HEK293 (cell line): ENCODE measurements around the gene VAV3.

Experiments
- CTCF ChIA-PET: fragments of 350-600 bp; formaldehyde crosslinking; extraction: SDS; loops from one replicate; lab custom pipeline; 2021; ENCODE audit warnings: antibody characterized with exemption; lab: Yijun Ruan, JAX
- POLR2A ChIA-PET: fragments of 300-600 bp; formaldehyde crosslinking; extraction: SDS; loops from one replicate; lab custom pipeline; 2020; ENCODE audit warnings: antibody characterized with exemption, inconsistent platforms; lab: Yijun Ruan, JAX
- H3K27ac ChIP-seq: fragments of 200-500 bp; sonication (Bioruptor generic); 2 replicates; pipeline ENCODE4 v1.5.1; 2014; ENCODE audit warnings: low read depth, low read length, control low read depth, inconsistent platforms; ENCODE audit errors: extremely low read depth
- H3K36me3 ChIP-seq, 2 experiments: fragments of 200-500 bp in 1 of 2; sonication (Bioruptor generic) in 1 of 2; 1 replicate in 1 of 2; 2 replicates in 1 of 2; pipeline ENCODE4 v1.5.1; 2014 to 2017; ENCODE audit warnings: inconsistent platforms in 2 of 2, low read length in 2 of 2; ENCODE audit not compliant: control insufficient read depth in 2 of 2, insufficient read depth in 1 of 2
- H3K4me1 ChIP-seq: fragments of 200-500 bp; sonication (Bioruptor generic); 2 replicates; pipeline ENCODE4 v1.5.1; 2014; ENCODE audit warnings: mild to moderate bottlenecking, low read length, inconsistent platforms; ENCODE audit not compliant: control insufficient read depth, insufficient read depth
- H3K4me3 ChIP-seq: 2 replicates; pipeline ENCODE4 v1.5.1; 2011; ENCODE audit warnings: low read depth, mild to moderate bottlenecking, control low read depth, low read length, moderate library complexity
- H3K9me3 ChIP-seq: fragments of 200-500 bp; sonication (Bioruptor generic); 2 replicates; pipeline ENCODE4 v1.5.1; 2014; ENCODE audit warnings: low read depth, low read length, inconsistent platforms; ENCODE audit not compliant: control insufficient read depth, insufficient read depth
- ZBTB10 ChIP-seq: fragments of 450-650 bp; formaldehyde crosslinking; IDR thresholded peaks from 2 replicates; pipeline ENCODE4 v1.5.1; 2016; ENCODE audit warnings: missing biosample characterization, missing genetic modification characterization
- ZBTB17 ChIP-seq: fragments of 450-650 bp; formaldehyde crosslinking; IDR thresholded peaks from 2 replicates; pipeline ENCODE4 v1.5.1; 2016; ENCODE audit warnings: missing biosample characterization, missing genetic modification characterization
- ZBTB26 ChIP-seq: fragments of 450-650 bp; formaldehyde crosslinking; optimal IDR thresholded peaks from 2 replicates; pipeline ENCODE3; 2016; ENCODE audit warnings: missing biosample characterization, mild to moderate bottlenecking, missing genetic modification characterization
- ZEB2 ChIP-seq: fragments of 450-650 bp; formaldehyde crosslinking; IDR thresholded peaks from 2 replicates; pipeline ENCODE4 v1.5.1; 2016; ENCODE audit warnings: missing biosample characterization, missing genetic modification characterization
- ZNF23 ChIP-seq: fragments of 450-650 bp; formaldehyde crosslinking; IDR thresholded peaks from 2 replicates; pipeline ENCODE4 v1.5.1; 2016; ENCODE audit warnings: missing biosample characterization, missing genetic modification characterization, borderline replicate concordance
- ZNF354C ChIP-seq: fragments of 450-650 bp; formaldehyde crosslinking; IDR thresholded peaks from 2 replicates; pipeline ENCODE4 v1.5.1; 2016; ENCODE audit warnings: missing biosample characterization, missing genetic modification characterization, low read depth, borderline replicate concordance
- ZNF600 ChIP-seq: fragments of 450-650 bp; formaldehyde crosslinking; IDR thresholded peaks from 2 replicates; pipeline ENCODE4 v1.5.1; 2016; ENCODE audit warnings: missing biosample characterization, missing genetic modification characterization
- ZNF623 ChIP-seq: fragments of 450-650 bp; formaldehyde crosslinking; IDR thresholded peaks from 2 replicates; pipeline ENCODE4 v1.5.1; 2016; ENCODE audit warnings: missing biosample characterization, missing genetic modification characterization
- ZNF670 ChIP-seq: fragments of 450-650 bp; formaldehyde crosslinking; IDR thresholded peaks from 2 replicates; pipeline ENCODE4 v1.5.1; 2016; ENCODE audit warnings: missing biosample characterization, missing genetic modification characterization, low read depth
- ZNF707 ChIP-seq: fragments of 450-650 bp; formaldehyde crosslinking; IDR thresholded peaks from 2 replicates; pipeline ENCODE4 v1.5.1; 2016; ENCODE audit warnings: missing biosample characterization, missing genetic modification characterization
- ZNF76 ChIP-seq: fragments of 450-650 bp; formaldehyde crosslinking; IDR thresholded peaks from 2 replicates; pipeline ENCODE4; 2016; ENCODE audit warnings: low read depth, missing biosample characterization, missing genetic modification characterization, borderline replicate concordance
- ZNF777 ChIP-seq: fragments of 450-650 bp; formaldehyde crosslinking; IDR thresholded peaks from 2 replicates; pipeline ENCODE4 v1.5.1; 2017; ENCODE audit warnings: missing biosample characterization, missing genetic modification characterization, borderline replicate concordance
- ZNF785 ChIP-seq: fragments of 450-650 bp; formaldehyde crosslinking; IDR thresholded peaks from 2 replicates; pipeline ENCODE4 v1.5.1; 2016; ENCODE audit warnings: missing biosample characterization, missing genetic modification characterization
- ZSCAN18 ChIP-seq: fragments of 450-650 bp; formaldehyde crosslinking; IDR thresholded peaks from 2 replicates; pipeline ENCODE4 v1.5.1; 2016; ENCODE audit warnings: missing biosample characterization, missing genetic modification characterization
- TF ChIP-seq, protein P1 (sequence below): fragments of 450-650 bp; formaldehyde crosslinking; IDR thresholded peaks from 2 replicates; pipeline ENCODE4 v1.5.0; 2017; ENCODE audit warnings: missing biosample characterization, missing genetic modification characterization, borderline replicate concordance
- TF ChIP-seq, protein P2 (sequence below): fragments of 450-650 bp; formaldehyde crosslinking; IDR thresholded peaks from 2 replicates; pipeline ENCODE4 v1.5.1; 2016; ENCODE audit warnings: missing biosample characterization, missing genetic modification characterization
- TF ChIP-seq, protein P3 (sequence below): fragments of 450-650 bp; formaldehyde crosslinking; IDR thresholded peaks from 2 replicates; pipeline ENCODE4 v1.5.1; 2017; ENCODE audit warnings: missing biosample characterization, missing genetic modification characterization
- TF ChIP-seq, protein P4 (sequence below): sonication (generic); formaldehyde crosslinking; IDR thresholded peaks from 2 replicates; pipeline ENCODE4 v1.8.1; 2022; ENCODE audit warnings: mild to moderate bottlenecking, moderate library complexity, missing genetic modification reagents

The VAV3 gene

DNA sequence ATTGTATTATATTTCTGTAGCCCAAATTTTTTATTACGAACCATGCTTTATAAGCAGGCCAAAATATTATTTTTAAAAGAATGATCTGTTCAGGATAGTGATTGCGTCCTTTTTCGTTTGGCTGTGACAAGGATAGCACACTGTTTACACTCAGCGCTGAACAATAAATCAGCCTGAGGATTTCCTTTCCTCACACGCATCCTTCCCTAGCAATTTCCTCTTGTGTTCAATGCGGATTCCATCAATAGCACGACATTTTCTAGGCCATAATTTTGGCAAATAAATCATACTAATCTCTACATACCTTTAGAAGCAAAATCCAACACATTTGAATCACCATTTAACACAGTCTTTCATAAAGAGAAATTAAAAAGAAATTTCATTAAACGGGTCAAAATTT lies 1.6 kb upstream of the VAV3 start:
- POLR2A ChIA-PET: no interaction called here
- Histone ChIP-seq H3K4me1 (no peaks in the 10 kb centered on the region), H3K9me3 (no peaks in the 10 kb centered on the region)
- CTCF ChIA-PET: no interaction called here
- TF ChIP-seq ZEB2 (tag by site-specific recombination): no peak
- no peak for TF ChIP-seq ZNF600
- TF ChIP-seq ZNF670 (tag by site-specific recombination): no peak
- TF ChIP-seq ZBTB10 (tag by site-specific recombination): no peak
- no peak for TF ChIP-seq ZNF707 (tag by site-specific recombination)
- TF ChIP-seq ZNF785 (tag by site-specific recombination): no peak
- no peak for TF ChIP-seq ZNF623
- TF ChIP-seq ZNF76 (tag by site-specific recombination): no peak
- TF ChIP-seq ZSCAN18 (tag by site-specific recombination): no peak
- TF ChIP-seq, protein P1, sequence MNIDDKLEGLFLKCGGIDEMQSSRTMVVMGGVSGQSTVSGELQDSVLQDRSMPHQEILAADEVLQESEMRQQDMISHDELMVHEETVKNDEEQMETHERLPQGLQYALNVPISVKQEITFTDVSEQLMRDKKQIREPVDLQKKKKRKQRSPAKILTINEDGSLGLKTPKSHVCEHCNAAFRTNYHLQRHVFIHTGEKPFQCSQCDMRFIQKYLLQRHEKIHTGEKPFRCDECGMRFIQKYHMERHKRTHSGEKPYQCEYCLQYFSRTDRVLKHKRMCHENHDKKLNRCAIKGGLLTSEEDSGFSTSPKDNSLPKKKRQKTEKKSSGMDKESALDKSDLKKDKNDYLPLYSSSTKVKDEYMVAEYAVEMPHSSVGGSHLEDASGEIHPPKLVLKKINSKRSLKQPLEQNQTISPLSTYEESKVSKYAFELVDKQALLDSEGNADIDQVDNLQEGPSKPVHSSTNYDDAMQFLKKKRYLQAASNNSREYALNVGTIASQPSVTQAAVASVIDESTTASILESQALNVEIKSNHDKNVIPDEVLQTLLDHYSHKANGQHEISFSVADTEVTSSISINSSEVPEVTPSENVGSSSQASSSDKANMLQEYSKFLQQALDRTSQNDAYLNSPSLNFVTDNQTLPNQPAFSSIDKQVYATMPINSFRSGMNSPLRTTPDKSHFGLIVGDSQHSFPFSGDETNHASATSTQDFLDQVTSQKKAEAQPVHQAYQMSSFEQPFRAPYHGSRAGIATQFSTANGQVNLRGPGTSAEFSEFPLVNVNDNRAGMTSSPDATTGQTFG: no peak
- TF ChIP-seq, all 188 proteins: peak for 0
- H3K36me3 ChIP-seq: no peaks in the 10 kb centered on the region
- no peak overlapping the region for H3K27ac ChIP-seq
- H3K4me3 ChIP-seq: no peak overlapping the region

DNA sequence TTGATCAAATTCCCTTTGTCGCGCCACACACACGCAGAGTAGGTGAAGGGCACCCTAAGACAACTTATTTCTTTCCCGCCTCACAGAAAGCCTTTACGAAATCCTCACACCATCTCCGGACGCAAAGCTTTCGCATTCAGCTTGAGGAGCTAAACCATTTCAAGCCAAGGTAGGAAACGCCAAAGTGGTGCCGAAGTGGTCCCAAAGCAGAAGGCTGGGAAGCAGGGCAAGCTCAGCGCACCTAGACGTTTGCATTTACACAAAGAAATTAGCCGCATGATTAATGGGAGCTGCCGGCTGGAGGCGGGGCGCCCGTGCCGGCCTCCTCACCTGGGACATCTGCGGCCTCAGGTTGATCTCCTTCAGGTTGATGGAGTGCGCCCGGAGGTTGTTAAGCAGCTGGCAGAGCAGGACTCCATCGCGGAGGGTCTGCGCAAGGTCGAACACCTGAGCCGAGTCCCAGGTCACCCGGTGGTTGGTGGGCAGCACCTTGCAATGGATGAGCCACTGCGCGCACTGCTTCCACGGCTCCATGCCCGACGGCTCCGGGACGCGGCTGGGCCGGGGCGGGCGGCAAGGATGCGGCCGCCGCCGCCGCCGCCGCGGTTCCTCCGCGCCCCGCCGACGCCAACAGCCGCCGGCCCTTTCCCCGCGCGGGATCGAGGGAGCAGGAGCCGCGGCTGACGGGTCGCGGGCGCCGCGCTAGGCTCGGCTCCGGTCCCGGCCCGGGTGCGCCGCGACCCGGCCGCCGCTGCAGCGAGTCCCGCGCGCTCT lies 457 bp downstream of the VAV3 start:
- Histone ChIP-seq H3K9me3 (no peaks in the 10 kb centered on the region), H3K4me1 (no peaks in the 10 kb centered on the region), H3K27ac (peak overlapping the region; percentile 71; the same call in 1 of the 2 replicates), H3K4me3 (peak overlapping the region; percentile 56), H3K36me3 (no peaks in the 10 kb centered on the region)
- POLR2A ChIA-PET: interaction anchor here (1.3 to 1.9 kb wide), 2 partner anchors 12 to 28 kb away, joined by 4 to 7 read pairs; no protein-coding TSS in a partner anchor
- CTCF ChIA-PET: interaction anchor here (0.7 kb wide), 1 partner anchor 51 kb away, joined by 3 read pairs; no protein-coding TSS in a partner anchor
- TF ChIP-seq, protein P2, sequence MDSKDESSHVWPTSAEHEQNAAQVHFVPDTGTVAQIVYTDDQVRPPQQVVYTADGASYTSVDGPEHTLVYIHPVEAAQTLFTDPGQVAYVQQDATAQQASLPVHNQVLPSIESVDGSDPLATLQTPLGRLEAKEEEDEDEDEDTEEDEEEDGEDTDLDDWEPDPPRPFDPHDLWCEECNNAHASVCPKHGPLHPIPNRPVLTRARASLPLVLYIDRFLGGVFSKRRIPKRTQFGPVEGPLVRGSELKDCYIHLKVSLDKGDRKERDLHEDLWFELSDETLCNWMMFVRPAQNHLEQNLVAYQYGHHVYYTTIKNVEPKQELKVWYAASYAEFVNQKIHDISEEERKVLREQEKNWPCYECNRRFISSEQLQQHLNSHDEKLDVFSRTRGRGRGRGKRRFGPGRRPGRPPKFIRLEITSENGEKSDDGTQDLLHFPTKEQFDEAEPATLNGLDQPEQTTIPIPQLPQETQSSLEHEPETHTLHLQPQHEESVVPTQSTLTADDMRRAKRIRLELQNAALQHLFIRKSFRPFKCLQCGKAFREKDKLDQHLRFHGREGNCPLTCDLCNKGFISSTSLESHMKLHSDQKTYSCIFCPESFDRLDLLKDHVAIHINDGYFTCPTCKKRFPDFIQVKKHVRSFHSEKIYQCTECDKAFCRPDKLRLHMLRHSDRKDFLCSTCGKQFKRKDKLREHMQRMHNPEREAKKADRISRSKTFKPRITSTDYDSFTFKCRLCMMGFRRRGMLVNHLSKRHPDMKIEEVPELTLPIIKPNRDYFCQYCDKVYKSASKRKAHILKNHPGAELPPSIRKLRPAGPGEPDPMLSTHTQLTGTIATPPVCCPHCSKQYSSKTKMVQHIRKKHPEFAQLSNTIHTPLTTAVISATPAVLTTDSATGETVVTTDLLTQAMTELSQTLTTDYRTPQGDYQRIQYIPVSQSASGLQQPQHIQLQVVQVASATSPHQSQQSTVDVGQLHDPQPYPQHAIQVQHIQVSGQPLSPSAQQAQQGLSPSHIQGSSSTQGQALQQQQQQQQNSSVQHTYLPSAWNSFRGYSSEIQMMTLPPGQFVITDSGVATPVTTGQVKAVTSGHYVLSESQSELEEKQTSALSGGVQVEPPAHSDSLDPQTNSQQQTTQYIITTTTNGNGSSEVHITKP (tag by site-specific recombination): peak; percentile 65; the same call in 1 of the 2 replicates
- no peak for TF ChIP-seq ZNF354C (tag by site-specific recombination)
- TF ChIP-seq ZNF600: peak; percentile 51; the same call in 1 of the 2 replicates
- TF ChIP-seq ZNF777 (tag by site-specific recombination): peak; percentile 81; the same call in 1 of the 2 replicates
- peak; percentile 66 for TF ChIP-seq ZEB2 (tag by site-specific recombination)
- TF ChIP-seq, protein P3, sequence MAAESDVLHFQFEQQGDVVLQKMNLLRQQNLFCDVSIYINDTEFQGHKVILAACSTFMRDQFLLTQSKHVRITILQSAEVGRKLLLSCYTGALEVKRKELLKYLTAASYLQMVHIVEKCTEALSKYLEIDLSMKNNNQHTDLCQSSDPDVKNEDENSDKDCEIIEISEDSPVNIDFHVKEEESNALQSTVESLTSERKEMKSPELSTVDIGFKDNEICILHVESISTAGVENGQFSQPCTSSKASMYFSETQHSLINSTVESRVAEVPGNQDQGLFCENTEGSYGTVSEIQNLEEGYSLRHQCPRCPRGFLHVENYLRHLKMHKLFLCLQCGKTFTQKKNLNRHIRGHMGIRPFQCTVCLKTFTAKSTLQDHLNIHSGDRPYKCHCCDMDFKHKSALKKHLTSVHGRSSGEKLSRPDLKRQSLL: peak; percentile 83
- TF ChIP-seq ZBTB26 (tag by site-specific recombination): peak; percentile 43
- TF ChIP-seq, protein P4, sequence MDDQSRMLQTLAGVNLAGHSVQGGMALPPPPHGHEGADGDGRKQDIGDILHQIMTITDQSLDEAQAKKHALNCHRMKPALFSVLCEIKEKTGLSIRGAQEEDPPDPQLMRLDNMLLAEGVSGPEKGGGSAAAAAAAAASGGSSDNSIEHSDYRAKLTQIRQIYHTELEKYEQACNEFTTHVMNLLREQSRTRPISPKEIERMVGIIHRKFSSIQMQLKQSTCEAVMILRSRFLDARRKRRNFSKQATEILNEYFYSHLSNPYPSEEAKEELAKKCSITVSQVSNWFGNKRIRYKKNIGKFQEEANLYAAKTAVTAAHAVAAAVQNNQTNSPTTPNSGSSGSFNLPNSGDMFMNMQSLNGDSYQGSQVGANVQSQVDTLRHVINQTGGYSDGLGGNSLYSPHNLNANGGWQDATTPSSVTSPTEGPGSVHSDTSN: peak; percentile 37; the same call in 1 of the 2 replicates
- no peak for TF ChIP-seq ZNF23 (tag by site-specific recombination)
- TF ChIP-seq ZBTB17 (tag by site-specific recombination): peak; percentile 32; the same call in 1 of the 2 replicates
